Caco-2 (cell line): ENCODE data around the gene DDX17. TPM values are rescaled to one million over a fixed set of nuclear protein-coding genes. Genes with fewer than 3 reads are reported as not detected.

Experiments used
- BruUV-seq: library from RNA; stranded (reverse); fragments of 400-500 nt; replicated peaks from 2 replicates; lab custom pipeline; 2021; lab: Mats Ljungman, UMichigan
- CTCF ChIA-PET: fragments of 300-600 bp; sonication (Branson Sonifier 250); formaldehyde crosslinking; loops from one replicate; lab custom pipeline; 2022; ENCODE audit warnings: antibody characterized with exemption; lab: Charles Lee
- POLR2A ChIA-PET: fragments of 300-600 bp; sonication (Branson Sonifier 250); formaldehyde crosslinking; loops from one replicate; lab custom pipeline; 2022; ENCODE audit warnings: antibody characterized with exemption; lab: Charles Lee
- DNase-seq, 2 experiments: peaks; one replicate each; pipeline versions ENCODE4 v3.0.0 to v3.0.0-alpha.2; 2020 to 2022
- H3K27me3 ChIP-seq: replicated peaks from 2 replicates; pipeline ENCODE4 v1.6.0; 2011; ENCODE audit warnings: low read length; ENCODE audit not compliant: control insufficient read depth, insufficient read depth
- H3K36me3 ChIP-seq: 2 replicates; pipeline ENCODE4 v1.5.1; 2011; ENCODE audit warnings: low read length; ENCODE audit not compliant: control insufficient read depth, insufficient read depth
- H3K4me1 ChIP-seq: fragments of 250-450 bp; sonication (Bioruptor Pico); 2 replicates; pipeline ENCODE4 v1.5.1; 2020; ENCODE audit warnings: mild to moderate bottlenecking
- H3K4me3 ChIP-seq: 2 replicates; pipeline ENCODE4 v1.5.1; 2011; ENCODE audit warnings: low read depth, mild to moderate bottlenecking, control low read depth, low read length
- H3K9me3 ChIP-seq: fragments of 250-450 bp; sonication (Bioruptor Pico); 2 replicates; pipeline ENCODE4 v1.5.1; 2020; ENCODE audit warnings: mild to moderate bottlenecking, moderate library complexity
- H3K27ac Mint-ChIP-seq: one replicate; pipeline ENCODE4 v1.8.0; 2022; ENCODE audit warnings: mixed read lengths; ENCODE audit not compliant: unreplicated experiment
- H3K27me3 Mint-ChIP-seq: one replicate; pipeline ENCODE4 v1.8.0; 2022; ENCODE audit warnings: mixed read lengths; ENCODE audit not compliant: insufficient read depth, unreplicated experiment
- H3K36me3 Mint-ChIP-seq: one replicate; pipeline ENCODE4 v1.8.0; 2022; ENCODE audit warnings: mild to moderate bottlenecking, mixed read lengths; ENCODE audit not compliant: insufficient read depth, unreplicated experiment
- H3K4me1 Mint-ChIP-seq: one replicate; pipeline ENCODE4 v1.8.0; 2022; ENCODE audit warnings: low read depth, mixed read lengths; ENCODE audit not compliant: unreplicated experiment
- H3K4me3 Mint-ChIP-seq: one replicate; pipeline ENCODE4 v1.8.0; 2022; ENCODE audit warnings: mild to moderate bottlenecking, moderate library complexity, mixed read lengths; ENCODE audit not compliant: unreplicated experiment
- H3K9me3 Mint-ChIP-seq: one replicate; pipeline ENCODE4 v1.8.0; 2022; ENCODE audit warnings: mixed read lengths; ENCODE audit not compliant: unreplicated experiment
- CTCF ChIP-seq, 2 experiments: fragments of 200-600 bp in 1 of 2; IDR thresholded peaks; 1 replicate in 1 of 2; 2 replicates in 1 of 2; pipeline versions ENCODE4 v1.5.1 to v1.8.0; 2011 to 2022; ENCODE audit warnings: antibody characterized with exemption in 1 of 2, control low read depth in 1 of 2, inconsistent platforms in 1 of 2, low read depth in 1 of 2, low read length in 1 of 2, mild to moderate bottlenecking in 1 of 2, moderate library complexity in 1 of 2; ENCODE audit not compliant: insufficient read depth in 1 of 2, severe bottlenecking in 1 of 2, unreplicated experiment in 1 of 2
- intact Hi-C: fragments of 100-400 bp; cut with micrococcal nuclease; formaldehyde crosslinking; loops from one replicate; pipeline ENCODE4 v1.10.0; 2022; ENCODE audit not compliant: unreplicated experiment
- total RNA-seq: library from RNA; stranded (reverse); gene quantifications from 2 replicates; pipeline ENCODE4 v1.2.3, GENCODE V29; 2022

The DDX17 gene
- total RNA-seq, 1 experiment from 2014 or later: 367 TPM

- intact Hi-C loops: no loop called here
- H3K4me1 Mint-ChIP-seq: no peaks in the 10 kb centered on the region
- no peaks in the 10 kb centered on the region for H3K36me3 Mint-ChIP-seq
- TF ChIP-seq CTCF (IDR thresholded peaks at IDR 0.05; ENCODE audit: insufficient read depth in 1 of 2, low read depth in 1 of 2, low read length in 1 of 2, severe bottlenecking in 1 of 2, unreplicated experiment in 1 of 2): no peak
- no peak overlapping the region for H3K27ac Mint-ChIP-seq
- H3K4me3 Mint-ChIP-seq: no peak overlapping the region
- H3K27me3 Mint-ChIP-seq: no peaks in the 10 kb centered on the region
- Histone ChIP-seq H3K36me3 (no peaks in the 10 kb centered on the region), H3K9me3 (no peaks in the 10 kb centered on the region), H3K4me1 (no peaks in the 10 kb centered on the region), H3K27me3 (no peaks in the 10 kb centered on the region), H3K4me3 (no peak overlapping the region)
- no TSS peak for BruUV-seq
- no peaks in the 10 kb centered on the region for H3K9me3 Mint-ChIP-seq
- ChIA-PET POLR2A (interaction anchor here (0.8 kb wide), 1 partner anchor 998 kb away, joined by 3 read pairs; no protein-coding TSS in a partner anchor), CTCF (no interaction called here)
- DNase-seq: no peak
Measured at GRCh38 chr22:38523479-38523878, 17.4 kb upstream of the DDX17 start.

- Mint-ChIP-seq H3K4me3 (no peak overlapping the region), H3K4me1 (no peaks in the 10 kb centered on the region), H3K27ac (no peak overlapping the region), H3K36me3 (no peaks in the 10 kb centered on the region), H3K27me3 (no peaks in the 10 kb centered on the region), H3K9me3 (no peaks in the 10 kb centered on the region)
- H3K27me3 ChIP-seq: no peaks in the 10 kb centered on the region
- H3K4me3 ChIP-seq: no peak overlapping the region
- no peak for TF ChIP-seq CTCF (IDR thresholded peaks at IDR 0.05; ENCODE audit: insufficient read depth in 1 of 2, low read depth in 1 of 2, low read length in 1 of 2, severe bottlenecking in 1 of 2, unreplicated experiment in 1 of 2)
- BruUV-seq: no TSS peak
- no peak for DNase-seq
- H3K9me3 ChIP-seq: no peaks in the 10 kb centered on the region
- H3K36me3 ChIP-seq: no peaks in the 10 kb centered on the region
- intact Hi-C loops: no loop called here
- ChIA-PET POLR2A (no interaction called here), CTCF (no interaction called here)
- H3K4me1 ChIP-seq: no peaks in the 10 kb centered on the region
Measured at GRCh38 chr22:38523029-38523428, 16.9 kb upstream of the DDX17 start.

- no peaks in the 10 kb centered on the region for H3K36me3 ChIP-seq
- H3K4me1 ChIP-seq: no peaks in the 10 kb centered on the region
- Mint-ChIP-seq H3K27me3 (no peaks in the 10 kb centered on the region), H3K4me1 (peaks cover 6% of the 10 kb centered on the region), H3K9me3 (no peaks in the 10 kb centered on the region), H3K4me3 (no peak overlapping the region), H3K36me3 (no peaks in the 10 kb centered on the region), H3K27ac (no peak overlapping the region)
- ChIA-PET POLR2A (no interaction called here), CTCF (no interaction called here)
- intact Hi-C loops: no loop called here
- DNase-seq: no peak
- no peaks in the 10 kb centered on the region for H3K9me3 ChIP-seq
- BruUV-seq: no TSS peak
- no peak overlapping the region for H3K4me3 ChIP-seq
- no peak for TF ChIP-seq CTCF (IDR thresholded peaks at IDR 0.05; ENCODE audit: insufficient read depth in 1 of 2, low read depth in 1 of 2, low read length in 1 of 2, severe bottlenecking in 1 of 2, unreplicated experiment in 1 of 2)
- H3K27me3 ChIP-seq: no peaks in the 10 kb centered on the region
Measured at GRCh38 chr22:38519453-38520250, 13.5 kb upstream of the DDX17 start.
